ENCODE measurements around the gene LAMTOR2. TPM values are rescaled to one million over a fixed set of nuclear protein-coding genes. Genes with fewer than 3 reads are reported as not detected.

LAMTOR2 gene
- total RNA-seq (2022; extraction: Qiagen RNA extraction; ENCODE audit: low read depth): 155 to 174 TPM (median 157 TPM) in 5 replicates

GRCh38 chr1:156054500-156055280, at the start of gene LAMTOR2:
Gene LAMTOR2 (plus strand): TSS chr1:156054782. CDS start chr1:156054890, 108 bp downstream.

DNA sequence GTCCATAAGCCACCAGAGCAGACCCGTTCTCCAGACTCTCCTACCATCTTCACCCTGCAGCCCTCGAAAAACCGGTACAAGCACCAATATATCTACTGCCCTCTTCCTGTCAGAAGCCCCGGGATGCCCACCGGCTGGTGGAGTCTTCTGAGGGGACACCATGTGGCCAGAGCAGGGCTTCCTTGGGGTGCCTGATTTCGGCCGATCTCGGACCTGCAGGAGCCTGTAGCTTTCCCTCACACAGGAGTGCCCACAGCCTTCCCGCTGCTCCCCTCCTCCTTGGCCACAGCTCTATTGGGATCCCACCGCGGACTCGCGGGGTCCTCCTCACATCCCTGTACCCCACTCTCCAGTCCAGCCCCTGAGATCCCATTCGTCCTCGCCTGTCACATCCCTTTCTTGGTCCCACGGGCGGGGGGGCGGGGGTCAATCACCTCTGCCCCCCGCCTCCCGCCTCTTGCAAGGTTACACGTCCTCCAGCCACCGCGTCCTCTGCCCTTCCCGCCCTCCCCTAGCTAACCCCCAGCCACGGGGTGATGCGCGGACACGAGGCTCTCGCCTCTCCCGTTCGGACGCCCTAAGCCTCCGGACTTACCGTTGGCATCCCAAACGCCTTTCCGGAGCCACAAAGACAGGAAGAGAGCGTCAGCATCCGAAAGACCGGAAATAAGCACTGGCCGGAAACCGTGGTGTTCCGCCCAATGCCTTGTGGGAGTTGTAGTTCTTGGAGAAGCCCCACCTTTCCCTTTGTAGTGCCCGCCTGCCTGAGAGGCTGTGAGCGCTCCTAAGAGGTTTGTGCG, 34.1 kb upstream of the LAMTOR2 start, which contains the start of gene SSR2:
SSR2 (minus strand) TSS at position 659 of the 800 bp plus-strand sequence. CDS start 784 bp downstream, outside the sequence.

GRCh38 chr1:156053768-156054499, 648 bp upstream of the LAMTOR2 start, which contains the start of gene UBQLN4:
Gene UBQLN4 (minus strand): TSS chr1:156053798. CDS start chr1:156053701, 97 bp downstream.

GRCh38 chr1:156060937-156061636, 6.5 kb downstream of the LAMTOR2 start, which contains the start of gene RAB25:
Gene RAB25 (plus strand): TSS chr1:156061160. CDS start chr1:156061401, 241 bp downstream.

GRCh38 chr1:156082309-156083091, 27.9 kb downstream of the LAMTOR2 start, which contains the start of gene MEX3A:
Gene MEX3A (minus strand): TSS chr1:156082465. CDS start chr1:156081998, 467 bp downstream.

Other genes starting within 250 kb of the LAMTOR2 start
- 14.0 to 15.3 TPM (median 14.6 TPM) in 5 replicates for gene GON4L, start 197.6 kb upstream of the LAMTOR2 start, total RNA-seq (2022; extraction: Qiagen RNA extraction; ENCODE audit: low read depth)
- 0.82 to 1.3 TPM (median 1.1 TPM) in 5 replicates for gene SYT11, start 195.2 kb upstream of the LAMTOR2 start, total RNA-seq (2022; extraction: Qiagen RNA extraction; ENCODE audit: low read depth)
- 23.9 to 30.3 TPM (median 25.2 TPM) in 5 replicates for gene RIT1, start 143.4 kb upstream of the LAMTOR2 start, total RNA-seq (2022; extraction: Qiagen RNA extraction; ENCODE audit: low read depth)
- 20.1 to 27.3 TPM (median 24.9 TPM) in 5 replicates for gene KHDC4, start 120.4 kb upstream of the LAMTOR2 start, total RNA-seq (2022; extraction: Qiagen RNA extraction; ENCODE audit: low read depth)
- gene RXFP4, start 113.1 kb upstream of the LAMTOR2 start, total RNA-seq (2022; extraction: Qiagen RNA extraction; ENCODE audit: low read depth): not detected in 5 replicates
- gene ARHGEF2, start 76.2 kb upstream of the LAMTOR2 start, total RNA-seq (2022; extraction: Qiagen RNA extraction; ENCODE audit: low read depth): 33.7 to 41.6 TPM (median 38.3 TPM) in 5 replicates
- 262 to 286 TPM (median 273 TPM) in 5 replicates for gene SSR2, start 33.8 kb upstream of the LAMTOR2 start, total RNA-seq (2022; extraction: Qiagen RNA extraction; ENCODE audit: low read depth)
- 34.5 to 44.2 TPM (median 40.3 TPM) in 5 replicates for gene UBQLN4, start 984 bp upstream of the LAMTOR2 start, total RNA-seq (2022; extraction: Qiagen RNA extraction; ENCODE audit: low read depth)
- gene RAB25, start 6.4 kb downstream of the LAMTOR2 start, total RNA-seq (2022; extraction: Qiagen RNA extraction; ENCODE audit: low read depth): 0.24 TPM in 1 of 5 replicates, not detected in the others
- 1.2 to 3.2 TPM (median 2.3 TPM) in 5 replicates for gene MEX3A, start 27.7 kb downstream of the LAMTOR2 start, total RNA-seq (2022; extraction: Qiagen RNA extraction; ENCODE audit: low read depth)
- 580 to 740 TPM (median 720 TPM) in 5 replicates for gene LMNA, start 59.9 kb downstream of the LAMTOR2 start, total RNA-seq (2022; extraction: Qiagen RNA extraction; ENCODE audit: low read depth)
- 0.17 to 0.53 TPM (median 0.44 TPM) in 5 replicates for gene SEMA4A, start 98.8 kb downstream of the LAMTOR2 start, total RNA-seq (2022; extraction: Qiagen RNA extraction; ENCODE audit: low read depth)
- gene SLC25A44, start 139.3 kb downstream of the LAMTOR2 start, total RNA-seq (2022; extraction: Qiagen RNA extraction; ENCODE audit: low read depth): 25.2 to 30.7 TPM (median 26.8 TPM) in 5 replicates
- 58.3 to 67.8 TPM (median 60.6 TPM) in 5 replicates for gene PMF1, start 158.2 kb downstream of the LAMTOR2 start, total RNA-seq (2022; extraction: Qiagen RNA extraction; ENCODE audit: low read depth)
- 0.66 TPM in 1 of 5 replicates, not detected in the others for gene BGLAP, start 187.4 kb downstream of the LAMTOR2 start, total RNA-seq (2022; extraction: Qiagen RNA extraction; ENCODE audit: low read depth)
- gene PAQR6, start 193.3 kb downstream of the LAMTOR2 start, total RNA-seq (2022; extraction: Qiagen RNA extraction; ENCODE audit: low read depth): 2.2 to 5.0 TPM (median 3.6 TPM) in 5 replicates
- gene SMG5, start 228.0 kb downstream of the LAMTOR2 start, total RNA-seq (2022; extraction: Qiagen RNA extraction; ENCODE audit: low read depth): 39.9 to 48.9 TPM (median 46.9 TPM) in 5 replicates
- gene TMEM79, start 229.5 kb downstream of the LAMTOR2 start, total RNA-seq (2022; extraction: Qiagen RNA extraction; ENCODE audit: low read depth): 5.3 to 8.9 TPM (median 7.7 TPM) in 5 replicates
- 33.5 to 50.4 TPM (median 43.5 TPM) in 5 replicates for gene GLMP, start 240.9 kb downstream of the LAMTOR2 start, total RNA-seq (2022; extraction: Qiagen RNA extraction; ENCODE audit: low read depth)
- gene VHLL, start 244.5 kb downstream of the LAMTOR2 start, total RNA-seq (2022; extraction: Qiagen RNA extraction; ENCODE audit: low read depth): not detected in 5 replicates